Measurements from ENCODE around the gene CCDC142. TPM values are rescaled to one million over a fixed set of nuclear protein-coding genes. Genes with fewer than 3 reads are reported as not detected.

Gene CCDC142
- total RNA-seq, 4 donors from 2014 or later, result 9.6 to 27.8 (median 19.2) TPM

DNA sequence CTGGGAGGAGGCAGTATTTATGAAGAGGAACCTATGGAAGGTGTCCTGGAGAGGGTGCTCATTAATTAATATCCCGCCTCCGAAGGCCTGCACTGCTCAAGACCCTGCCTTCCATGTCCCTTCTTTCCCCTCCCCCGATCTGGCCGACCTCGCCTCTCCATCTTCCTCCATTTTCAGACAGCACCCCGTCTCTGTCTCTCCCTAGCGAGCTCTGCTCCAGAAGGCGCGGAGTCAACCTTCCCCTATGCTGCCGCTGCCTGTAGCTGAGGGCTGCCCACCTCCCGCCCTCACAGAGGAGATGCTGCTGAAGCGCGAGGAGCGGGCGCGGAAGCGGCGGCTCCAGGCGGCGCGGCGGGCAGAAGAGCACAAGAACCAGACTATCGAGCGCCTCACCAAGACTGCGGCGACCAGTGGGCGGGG, 25.7 kb downstream of the CCDC142 start:
- no peak for DNase-seq (ENCODE audit: extremely low spot score)
- under 1% methylated on average over 17 of the region's 27 CpGs for WGBS
- Histone ChIP-seq H3K9me3 (no peaks in the 10 kb centered on the region), H3K4me1 (peaks cover 32 to 43% (median 41%) of the 10 kb centered on the region in 4 donors), H3K36me3 (peaks cover 5 to 15% (median 13%) of the 10 kb centered on the region in 4 donors), H3K4me3 (peak overlapping the region; percentile 68 to 85 (median 74)), H3K27ac (replicated peaks in 1 of 4) (peak overlapping the region; percentile 91 to 98 (median 96)), H3K27me3 (no peaks in the 10 kb centered on the region)
- intact Hi-C loops (cut with DNase I), result no loop called here
- TF ChIP-seq POLR2A (IDR thresholded peaks at IDR 0.05; ENCODE audit: low read depth) (no peak), POLR2AphosphoS5 (IDR thresholded peaks at IDR 0.05) (no peak), EP300 (IDR thresholded peaks at IDR 0.05) (no peak)
- TF ChIP-seq, protein P1, sequence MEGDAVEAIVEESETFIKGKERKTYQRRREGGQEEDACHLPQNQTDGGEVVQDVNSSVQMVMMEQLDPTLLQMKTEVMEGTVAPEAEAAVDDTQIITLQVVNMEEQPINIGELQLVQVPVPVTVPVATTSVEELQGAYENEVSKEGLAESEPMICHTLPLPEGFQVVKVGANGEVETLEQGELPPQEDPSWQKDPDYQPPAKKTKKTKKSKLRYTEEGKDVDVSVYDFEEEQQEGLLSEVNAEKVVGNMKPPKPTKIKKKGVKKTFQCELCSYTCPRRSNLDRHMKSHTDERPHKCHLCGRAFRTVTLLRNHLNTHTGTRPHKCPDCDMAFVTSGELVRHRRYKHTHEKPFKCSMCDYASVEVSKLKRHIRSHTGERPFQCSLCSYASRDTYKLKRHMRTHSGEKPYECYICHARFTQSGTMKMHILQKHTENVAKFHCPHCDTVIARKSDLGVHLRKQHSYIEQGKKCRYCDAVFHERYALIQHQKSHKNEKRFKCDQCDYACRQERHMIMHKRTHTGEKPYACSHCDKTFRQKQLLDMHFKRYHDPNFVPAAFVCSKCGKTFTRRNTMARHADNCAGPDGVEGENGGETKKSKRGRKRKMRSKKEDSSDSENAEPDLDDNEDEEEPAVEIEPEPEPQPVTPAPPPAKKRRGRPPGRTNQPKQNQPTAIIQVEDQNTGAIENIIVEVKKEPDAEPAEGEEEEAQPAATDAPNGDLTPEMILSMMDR (IDR thresholded peaks at IDR 0.05), result no peak

DNA sequence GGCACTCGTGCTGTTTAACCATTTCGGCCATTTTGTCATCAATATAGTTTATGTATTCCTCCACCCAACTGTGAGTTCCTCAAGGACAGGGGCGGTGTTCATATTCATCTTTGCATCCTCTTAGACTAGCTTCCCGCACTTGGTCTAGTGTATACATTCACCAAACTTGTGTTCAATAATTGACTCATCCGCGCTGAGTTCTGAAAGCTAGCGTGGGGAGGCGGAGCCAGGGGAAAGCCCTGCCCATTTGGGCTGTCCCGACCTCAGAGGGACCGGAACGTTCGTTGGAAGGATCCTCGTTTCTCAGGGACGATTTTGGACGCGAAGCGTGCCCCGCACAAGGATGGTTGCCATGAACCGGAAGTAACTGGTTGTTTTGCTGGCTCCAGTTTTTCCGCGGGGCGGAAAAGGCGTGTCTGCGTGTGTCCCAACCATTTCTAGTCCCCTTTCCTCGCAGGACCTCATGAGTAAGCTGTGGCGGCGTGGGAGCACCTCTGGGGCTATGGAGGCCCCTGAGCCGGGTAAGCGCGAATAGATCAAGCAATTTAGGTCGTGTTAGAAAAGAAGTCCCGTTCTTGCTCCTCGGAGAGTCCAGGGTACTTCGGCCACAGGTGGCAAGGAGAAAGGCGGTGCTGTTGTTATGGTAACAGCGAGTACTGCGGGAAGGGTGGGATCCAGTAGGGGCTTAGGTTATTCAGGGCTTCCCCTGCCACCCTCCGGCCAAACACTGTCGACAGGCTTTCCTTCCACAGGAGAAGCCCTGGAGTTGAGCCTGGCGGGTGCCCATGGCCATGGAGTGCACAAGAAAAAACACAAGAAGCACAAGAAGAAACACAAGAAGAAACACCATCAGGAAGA, 27.9 kb downstream of the CCDC142 start, which contains the start of gene INO80B:
TSS of gene INO80B (plus strand) at position 434 of the 858 bp plus-strand sequence. CDS start at position 464, 30 bp downstream.
- TF ChIP-seq POLR2A (IDR thresholded peaks at IDR 0.05; ENCODE audit: low read depth) (no peak), POLR2AphosphoS5 (IDR thresholded peaks at IDR 0.05) (peak; percentile 84 to 99), EP300 (IDR thresholded peaks at IDR 0.05) (no peak)
- TF ChIP-seq, protein P1 (IDR thresholded peaks at IDR 0.05), result peak in 1 of 3 experiments; percentile 28
- Histone ChIP-seq H3K4me3 (peak within 1 kb of the TSS; percentile 63 to 80 (median 70)), H3K4me1 (peaks cover 32 to 43% (median 41%) of the 10 kb centered on the region in 4 donors), H3K27ac (replicated peaks in 1 of 4) (peak within 1 kb of the TSS; percentile 66 to 74 (median 68)), H3K36me3 (no peaks in the 10 kb centered on the region), H3K27me3 (no peaks in the 10 kb centered on the region), H3K9me3 (no peaks in the 10 kb centered on the region)
- intact Hi-C loops (cut with DNase I), result no loop called here
- DNase-seq (ENCODE audit: extremely low spot score), result peak; percentile 99
- under 1% methylated on average over 35 of the region's 40 CpGs for WGBS

DNA sequence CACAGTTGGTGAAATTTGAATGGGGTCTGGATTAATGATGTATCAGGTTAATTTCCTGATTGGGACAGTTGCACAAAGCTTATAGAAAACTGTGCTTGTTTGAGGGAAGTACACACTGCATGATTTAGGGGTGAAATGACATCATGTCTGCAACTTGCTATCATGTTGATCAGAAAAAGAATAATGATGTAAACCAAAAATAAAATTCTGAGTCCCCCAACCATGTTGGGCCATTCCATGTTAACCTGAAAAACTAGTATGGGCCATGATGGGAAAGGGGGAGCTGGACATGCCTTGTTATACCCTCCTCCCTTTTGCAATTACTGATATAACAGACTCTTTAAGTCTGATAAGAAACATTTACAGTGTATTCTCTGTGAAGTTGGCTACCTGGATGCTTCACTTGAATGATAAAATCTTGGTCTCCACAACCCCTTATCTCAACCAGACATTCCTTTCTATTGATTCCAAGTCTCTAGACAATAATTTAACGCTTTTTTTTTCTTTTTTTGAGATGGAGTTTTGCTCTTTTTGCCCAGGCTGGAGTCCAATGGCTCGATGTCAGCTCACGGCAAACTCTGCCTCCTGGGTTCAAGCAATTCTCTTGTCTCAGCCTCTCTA, 32.1 kb downstream of the CCDC142 start:
- DNase-seq (ENCODE audit: extremely low spot score), result no peak
- Histone ChIP-seq H3K4me3 (no peak overlapping the region), H3K9me3 (no peaks in the 10 kb centered on the region), H3K27me3 (peaks cover 0 to 3% (median 0%) of the 10 kb centered on the region in 4 donors), H3K27ac (replicated peaks in 1 of 4) (no peak overlapping the region), H3K36me3 (no peaks in the 10 kb centered on the region), H3K4me1 (peaks cover 6 to 11% (median 9%) of the 10 kb centered on the region in 4 donors)
- intact Hi-C loops (cut with DNase I), result no loop called here
- 84% methylated on average over 3 of the region's 3 CpGs for WGBS
- TF ChIP-seq POLR2A (IDR thresholded peaks at IDR 0.05; ENCODE audit: low read depth), result no peak
- TF ChIP-seq EP300 (IDR thresholded peaks at IDR 0.05), result no peak
- TF ChIP-seq POLR2AphosphoS5 (IDR thresholded peaks at IDR 0.05), result no peak
- TF ChIP-seq, protein P1 (IDR thresholded peaks at IDR 0.05), result no peak

DNA sequence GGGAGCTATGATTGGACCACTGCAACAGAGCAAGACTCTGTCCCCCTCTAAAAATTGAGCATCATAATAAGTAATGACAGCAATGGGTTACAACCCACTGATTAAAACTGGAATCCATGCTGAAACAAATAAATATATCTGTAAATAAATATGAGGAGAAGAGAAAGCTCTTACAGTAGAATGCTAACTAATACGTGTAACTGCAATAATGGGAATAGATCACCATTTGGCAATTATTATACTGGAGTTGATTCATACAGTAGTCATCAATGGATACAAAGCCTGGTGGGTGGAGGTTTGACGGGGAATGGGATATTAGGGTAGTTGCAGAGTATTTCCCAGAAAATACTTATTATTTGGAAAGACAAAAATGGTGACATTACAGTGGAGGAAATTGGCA, 34.0 kb downstream of the CCDC142 start:
- Histone ChIP-seq H3K4me3 (no peak overlapping the region), H3K9me3 (no peaks in the 10 kb centered on the region), H3K27me3 (peaks cover 0 to 6% (median 0%) of the 10 kb centered on the region in 4 donors), H3K27ac (replicated peaks in 1 of 4) (no peak overlapping the region), H3K4me1 (no peaks in the 10 kb centered on the region), H3K36me3 (no peaks in the 10 kb centered on the region)
- intact Hi-C loops (cut with DNase I), result no loop called here
- no peak for TF ChIP-seq EP300 (IDR thresholded peaks at IDR 0.05)
- no peak for TF ChIP-seq POLR2A (IDR thresholded peaks at IDR 0.05; ENCODE audit: low read depth)
- TF ChIP-seq POLR2AphosphoS5 (IDR thresholded peaks at IDR 0.05), result no peak
- TF ChIP-seq, protein P1 (IDR thresholded peaks at IDR 0.05), result no peak
- 67% methylated on average over 2 of the region's 2 CpGs for WGBS
- no peak for DNase-seq (ENCODE audit: extremely low spot score)
